SKM-1 (cell line): Measurements from ENCODE around the gene C1QTNF12.

ENCODE experiments used
- DNase-seq: peaks from one replicate; lab custom pipeline; 2025; ENCODE audit not compliant: unreplicated experiment; lab: John Stamatoyannopoulos, UW

Gene C1QTNF12

GRCh38 chr1:1282998-1283397, 36.5 kb upstream of the C1QTNF12 start:
- no peak for DNase-seq

- DNase-seq, result no peak
Measured at GRCh38 chr1:1281533-1282321, 35.2 kb upstream of the C1QTNF12 start.

DNA sequence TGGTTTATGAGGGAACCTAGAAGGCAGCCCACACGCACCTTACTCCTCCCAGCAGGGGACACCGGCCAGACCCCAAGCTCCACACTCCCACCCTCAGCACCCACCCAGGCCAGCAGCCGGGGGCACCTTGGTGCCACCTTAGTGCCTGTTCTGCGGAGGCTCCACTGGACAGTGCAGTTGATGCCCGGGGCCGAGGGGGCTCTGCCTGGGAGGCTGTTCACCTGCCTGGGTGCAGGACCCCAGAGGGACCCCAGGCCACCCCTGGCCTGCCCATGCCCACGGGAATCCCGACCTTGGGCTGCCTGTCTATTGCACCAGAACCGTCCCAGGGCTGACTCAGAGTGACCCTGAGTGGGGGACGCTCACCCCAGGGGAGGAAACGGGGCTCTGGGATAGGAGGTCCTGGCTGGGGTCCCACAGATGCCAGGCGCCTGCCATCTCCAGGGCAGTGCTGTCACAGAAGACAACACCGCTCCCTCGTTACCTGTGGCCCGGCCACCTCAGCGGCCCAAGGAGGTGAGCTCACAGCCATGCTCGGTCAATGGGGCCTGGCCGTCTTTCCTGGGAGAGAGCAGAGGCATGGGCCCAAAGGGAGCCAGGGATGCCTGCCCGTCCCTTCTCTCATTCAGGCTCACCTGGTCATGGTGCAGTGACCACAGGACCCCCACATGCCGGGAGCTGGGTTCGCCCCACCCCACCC, 34.4 kb upstream of the C1QTNF12 start:
- DNase-seq, result no peak

DNA sequence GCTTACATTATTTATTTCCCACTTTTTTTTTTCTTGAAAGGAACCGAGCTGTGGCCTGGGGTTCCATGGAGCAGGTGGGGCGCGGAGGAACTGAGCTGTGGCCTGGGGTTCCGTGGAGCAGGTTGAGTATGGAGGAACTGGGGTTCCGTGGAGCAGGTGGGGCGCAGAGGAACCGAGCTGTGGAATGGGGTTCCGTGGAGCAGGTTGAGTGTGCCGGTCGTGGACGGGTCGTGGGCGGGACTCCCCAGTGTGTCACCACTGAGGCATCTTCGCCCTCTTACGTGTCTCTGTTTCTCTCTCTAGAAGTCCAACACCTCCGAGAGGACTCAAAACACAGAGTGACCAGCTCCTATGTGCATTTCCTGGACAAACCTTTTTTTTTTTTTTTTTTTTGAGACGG, 32.5 kb upstream of the C1QTNF12 start:
- DNase-seq, result no peak

DNA sequence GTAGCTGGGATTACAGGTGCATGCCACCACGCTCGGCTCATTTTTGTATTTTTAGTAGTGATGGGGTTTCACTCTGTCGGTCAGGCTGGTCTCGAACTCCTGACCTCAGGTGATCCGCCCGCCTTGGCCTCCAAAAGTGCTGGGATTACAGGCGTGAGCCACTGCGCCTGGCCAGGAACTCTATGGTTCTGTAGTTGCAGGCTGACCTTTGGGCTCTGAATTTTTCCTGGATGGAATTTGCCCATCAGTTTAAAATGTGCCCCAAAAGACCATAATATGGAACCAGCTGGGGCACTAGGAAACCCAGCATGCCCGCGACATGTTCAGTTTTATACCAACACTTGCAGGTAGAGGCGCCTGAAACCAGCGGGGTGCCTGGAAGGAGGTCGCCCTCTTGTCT, 32.1 kb upstream of the C1QTNF12 start:
- no peak for DNase-seq

DNA sequence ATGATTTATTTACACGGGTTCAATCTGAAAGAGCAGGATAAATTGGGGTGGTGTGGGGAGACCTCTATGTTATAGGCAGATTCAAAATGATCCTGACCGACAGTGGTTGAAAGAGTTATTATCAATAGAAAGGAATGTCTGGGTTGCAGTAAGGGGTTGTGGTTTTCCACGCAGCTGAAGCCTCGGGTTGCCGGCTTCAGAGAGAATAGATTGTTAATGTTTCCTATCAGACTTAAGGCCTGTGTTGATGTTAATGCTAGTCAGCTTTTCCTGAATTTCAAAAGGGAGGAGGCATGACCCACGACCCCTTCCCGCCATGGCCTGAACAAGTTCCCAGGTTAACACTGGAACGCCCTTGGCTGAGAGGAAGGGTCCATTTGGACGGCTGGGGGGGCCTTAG, 29.3 kb upstream of the C1QTNF12 start:
- no peak for DNase-seq

DNA sequence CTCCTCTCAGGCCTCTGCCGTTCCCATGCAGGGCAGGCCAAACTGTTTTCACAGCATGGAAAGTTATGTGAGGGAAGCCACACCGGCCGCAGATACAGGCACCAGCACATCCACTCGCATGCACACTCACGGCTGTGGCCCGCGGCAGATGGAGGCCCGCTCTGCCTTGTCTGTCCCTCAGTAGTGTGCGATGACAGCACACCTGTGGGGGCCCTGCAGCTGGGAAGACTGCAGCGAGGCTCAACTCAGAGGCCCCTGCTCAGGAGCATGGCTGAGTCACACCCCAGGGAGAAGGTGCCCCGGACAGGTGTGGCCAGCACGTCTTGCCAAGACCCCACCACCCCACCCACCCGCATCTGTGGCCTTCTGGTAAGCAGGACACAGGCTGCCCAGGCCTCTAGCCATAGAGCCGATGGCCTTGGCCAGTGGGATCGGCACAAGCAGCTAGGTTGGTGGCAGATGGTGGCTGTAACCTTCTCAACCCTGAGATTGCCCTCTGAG, 28.5 kb upstream of the C1QTNF12 start:
- no peak for DNase-seq

- no peak for DNase-seq
Measured at GRCh38 chr1:1274299-1274930, 27.9 kb upstream of the C1QTNF12 start.

- DNase-seq, result peak; percentile 72
Measured at GRCh38 chr1:1273512-1274298, 27.2 kb upstream of the C1QTNF12 start, which contains the start of gene UBE2J2. TSS of gene UBE2J2 (minus strand) at chr1:1273854. CDS start at chr1:1267992, 5,862 bp downstream.

- no peak for DNase-seq
Measured at GRCh38 chr1:1273209-1273511, 26.6 kb upstream of the C1QTNF12 start.

DNA sequence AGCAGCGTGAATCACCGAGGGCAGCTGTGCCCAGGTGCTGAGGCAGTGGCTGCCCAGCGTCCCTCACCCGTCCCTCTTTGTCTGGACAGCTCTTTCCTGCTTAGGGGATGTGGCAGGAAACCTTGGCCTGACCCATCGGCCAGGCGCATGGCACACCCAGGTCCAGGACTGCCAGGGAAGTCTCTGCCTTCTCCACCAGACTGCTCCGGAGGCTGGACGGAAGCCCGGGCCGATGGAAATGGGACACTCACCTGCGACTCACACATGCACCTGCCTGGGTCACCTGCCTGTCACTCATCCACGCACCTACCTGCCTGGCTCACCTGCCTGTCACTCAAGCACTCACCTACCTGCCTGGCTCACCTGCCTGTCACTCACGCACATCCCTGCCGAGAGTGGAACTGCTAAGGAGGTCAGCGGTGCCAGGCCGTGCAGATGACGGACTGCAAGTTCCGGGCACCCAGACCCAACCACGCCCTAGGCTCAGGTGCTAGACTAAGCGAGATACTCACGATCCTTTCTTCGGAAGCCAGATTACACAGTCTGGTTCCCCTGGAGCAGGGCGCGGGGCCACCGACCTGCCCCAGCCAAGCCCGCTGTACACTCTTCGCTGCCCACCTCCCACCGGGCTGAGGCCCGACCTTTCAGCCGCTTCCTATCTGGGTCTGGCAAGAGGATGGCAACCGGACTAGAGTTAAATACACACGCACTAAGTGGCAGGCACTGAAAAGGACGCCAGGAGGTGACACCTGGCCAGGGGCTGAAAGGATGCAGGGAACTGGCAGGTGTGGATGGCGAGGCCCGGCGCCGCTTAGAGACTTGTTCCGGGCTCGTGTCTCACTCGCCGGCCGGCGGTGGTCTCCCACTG, 26.1 kb upstream of the C1QTNF12 start:
- no peak for DNase-seq

- no peak for DNase-seq
Measured at GRCh38 chr1:1270813-1271212, 24.3 kb upstream of the C1QTNF12 start.

DNA sequence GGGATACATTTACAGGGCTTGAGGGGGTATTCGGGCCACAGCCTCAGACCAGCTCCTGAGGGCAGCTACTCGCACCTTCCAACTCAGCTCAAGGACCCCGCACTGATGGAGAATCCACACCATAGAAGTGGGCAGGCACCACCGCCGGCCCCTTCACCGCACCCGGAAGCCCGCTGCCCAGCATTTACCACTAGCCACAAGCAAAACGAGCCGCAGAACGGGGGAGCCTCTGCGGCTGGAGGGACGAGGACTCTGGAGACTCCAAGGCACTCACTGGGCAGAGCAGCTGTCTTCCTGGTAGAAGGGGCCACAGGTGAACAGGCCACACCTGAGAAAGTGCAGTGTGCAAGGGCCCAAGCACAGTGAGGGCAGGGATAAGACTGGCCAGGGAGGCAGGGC, 21.8 kb upstream of the C1QTNF12 start:
- DNase-seq, result no peak

DNA sequence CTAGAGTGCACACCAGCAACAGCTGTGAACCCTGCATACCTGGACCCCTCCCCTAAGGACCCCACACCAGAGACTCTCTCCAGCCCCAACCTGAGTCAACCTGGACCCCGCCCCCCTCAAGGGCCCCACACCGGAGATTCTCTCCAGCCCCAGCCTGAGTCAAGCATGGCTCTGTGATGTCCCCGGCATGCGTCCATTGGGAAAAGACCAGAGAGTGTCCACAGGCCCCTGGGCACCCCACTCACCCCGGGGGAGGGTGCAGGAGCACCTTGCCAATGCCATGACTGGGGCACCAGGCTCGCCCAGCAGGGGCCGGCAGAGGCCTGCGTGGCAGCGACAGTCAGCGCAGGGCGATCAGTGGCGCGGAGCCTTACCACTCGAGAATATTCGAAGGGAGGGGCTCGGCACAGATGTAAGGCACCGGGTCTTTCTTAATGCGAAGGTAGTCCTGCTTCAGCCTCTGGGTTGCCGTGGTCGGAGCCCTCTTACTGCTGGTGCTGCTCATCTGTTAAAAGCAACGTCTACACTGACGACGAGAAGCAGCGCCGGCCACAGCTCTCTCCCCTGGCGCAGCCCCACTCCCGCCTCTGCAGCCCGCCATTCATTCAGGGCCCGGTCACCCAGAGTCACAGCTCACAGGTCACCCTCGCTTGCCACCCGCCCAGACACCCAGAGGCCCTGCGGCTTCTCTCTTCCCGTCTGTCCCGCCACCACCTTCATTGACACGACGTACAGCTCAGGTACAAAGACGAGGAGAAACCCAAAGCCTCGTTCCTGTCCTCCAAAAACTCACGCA, 21.2 kb upstream of the C1QTNF12 start:
- no peak for DNase-seq

- no peak for DNase-seq
Measured at GRCh38 chr1:1264868-1265272, 18.3 kb upstream of the C1QTNF12 start.

GRCh38 chr1:1264026-1264425, 17.5 kb upstream of the C1QTNF12 start:
- DNase-seq, result no peak

- no peak for DNase-seq
Measured at GRCh38 chr1:1262758-1263157, 16.2 kb upstream of the C1QTNF12 start.

DNA sequence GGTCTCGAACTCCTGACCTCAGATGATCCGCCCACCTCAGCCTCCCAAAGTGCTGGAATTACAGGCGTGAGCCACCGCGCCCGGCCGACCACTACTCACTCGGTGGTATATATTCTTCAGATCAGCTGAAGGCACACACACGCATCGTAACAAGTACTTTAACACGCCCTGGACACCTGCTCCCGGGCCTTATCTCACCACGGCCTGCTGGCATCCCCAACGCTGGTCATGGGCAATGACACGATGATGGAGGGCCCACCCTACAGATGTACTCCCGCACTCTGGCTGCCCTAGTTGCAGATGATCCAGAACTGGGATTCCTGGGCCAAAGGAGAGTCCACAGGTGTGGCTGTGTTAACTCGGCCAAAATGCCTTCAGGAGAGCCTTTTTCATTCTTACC, 15.5 kb upstream of the C1QTNF12 start:
- no peak for DNase-seq

DNA sequence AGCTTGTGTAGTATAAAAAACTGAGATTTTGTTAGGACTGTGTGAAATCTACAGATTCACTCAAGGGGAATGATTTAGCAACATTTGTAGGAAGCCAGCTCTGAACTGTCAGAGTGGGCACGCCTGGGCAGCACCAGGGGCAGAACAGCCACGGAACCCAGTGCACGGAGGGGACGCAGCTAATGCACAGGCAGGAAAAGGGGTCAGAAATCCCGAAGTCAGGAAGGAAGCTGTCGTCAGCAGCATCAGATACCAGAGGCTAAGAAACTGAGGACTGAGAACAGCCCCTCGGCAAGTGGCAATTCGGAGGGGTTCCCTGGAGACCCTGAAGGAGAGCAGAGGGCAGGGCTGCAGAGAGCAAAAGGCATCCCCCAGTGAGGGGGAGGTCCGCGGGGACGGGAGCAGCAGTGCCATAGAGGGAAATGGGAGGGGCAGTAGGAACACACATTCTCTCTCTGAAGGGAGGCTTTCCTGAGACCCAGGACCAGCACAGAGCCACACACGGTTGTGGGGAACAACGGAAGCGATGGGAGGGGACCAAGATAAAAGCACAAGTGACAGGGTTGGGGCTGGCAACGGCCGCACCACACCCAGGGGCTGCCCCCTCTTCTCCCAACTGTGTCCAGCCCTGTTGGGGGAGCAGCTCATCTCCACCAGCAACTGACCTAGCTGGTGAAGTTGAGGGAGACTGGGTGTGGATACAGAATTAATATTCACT, 14.5 kb upstream of the C1QTNF12 start:
- DNase-seq, result no peak
